Left lobe of liver (tissue), 2 donors: ENCODE results near the gene PIGC. TPM values are rescaled to one million over a fixed set of nuclear protein-coding genes. Genes with fewer than 3 reads are reported as not detected.

Experiments
- ATAC-seq: fragments of 200-7000 bp; cut with Tn5 transposase; one replicate; pipeline ENCODE4 v1.9.1; 2020; ENCODE audit warnings: mild to moderate bottlenecking, moderate library complexity
- DNase-seq: peaks from one replicate; pipeline ENCODE4 v3.0.0-alpha.2; 2020; ENCODE audit warnings: low spot score
- total RNA-seq: library from RNA; stranded (reverse); gene quantifications from one replicate; pipeline ENCODE4 v1.2.1, GENCODE V29; 2021
- donor health status: DM: no; HTN: no; CAD: no; lungs with moderate emphysema.
- donor health status: DM: no; HTN: yes; CAD: no.

PIGC gene
- total RNA-seq, 1 donor from 2014 or later = 7.6 TPM

DNA sequence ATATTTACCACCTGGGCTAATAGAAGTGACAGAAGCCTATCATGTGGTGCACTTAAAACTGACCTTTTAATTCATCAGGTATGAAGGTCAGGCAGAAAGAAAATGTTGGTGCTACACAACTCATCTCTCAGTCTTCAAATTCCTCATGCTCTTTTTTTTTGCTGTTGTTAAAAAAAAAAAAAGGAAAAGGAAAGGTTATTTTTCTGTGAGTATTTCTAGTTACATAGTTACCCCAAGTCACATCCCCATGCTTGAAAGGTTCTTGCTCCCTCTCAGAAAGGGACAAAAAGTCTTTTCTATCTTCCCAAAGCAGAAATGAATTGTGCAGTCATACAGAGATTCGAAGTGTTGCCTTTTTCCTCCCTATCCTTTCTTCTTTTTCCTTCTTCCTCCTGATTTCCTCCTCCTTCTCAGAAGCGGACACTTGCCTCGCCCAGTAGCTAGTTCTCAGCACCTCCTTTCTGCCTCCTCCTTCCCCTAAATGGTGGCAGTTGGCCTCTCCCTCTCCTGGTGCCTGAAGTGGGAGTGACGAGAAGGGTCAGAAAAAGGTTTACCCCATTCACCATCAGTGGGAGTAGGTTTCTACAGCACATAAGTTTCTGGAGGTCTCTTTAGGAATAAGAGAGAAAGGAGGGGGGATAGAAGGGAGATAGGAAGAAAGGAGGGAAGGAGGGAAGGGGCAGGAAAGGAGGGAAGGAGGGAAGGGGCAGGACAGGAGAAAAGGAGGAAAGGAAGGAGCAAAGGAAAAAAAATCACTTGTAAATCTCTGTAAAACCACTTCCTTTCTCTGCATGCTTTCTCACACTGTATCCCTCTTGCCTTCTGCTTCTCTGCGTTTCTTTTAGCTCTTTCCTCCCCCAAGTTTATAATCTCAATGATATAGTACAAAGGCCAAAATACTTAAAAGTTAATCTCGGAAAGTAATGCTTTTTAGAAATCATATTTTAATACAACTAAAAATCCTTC lies 43.8 kb downstream of the PIGC start:
- ATAC-seq = no peak
- no peak for DNase-seq

DNA sequence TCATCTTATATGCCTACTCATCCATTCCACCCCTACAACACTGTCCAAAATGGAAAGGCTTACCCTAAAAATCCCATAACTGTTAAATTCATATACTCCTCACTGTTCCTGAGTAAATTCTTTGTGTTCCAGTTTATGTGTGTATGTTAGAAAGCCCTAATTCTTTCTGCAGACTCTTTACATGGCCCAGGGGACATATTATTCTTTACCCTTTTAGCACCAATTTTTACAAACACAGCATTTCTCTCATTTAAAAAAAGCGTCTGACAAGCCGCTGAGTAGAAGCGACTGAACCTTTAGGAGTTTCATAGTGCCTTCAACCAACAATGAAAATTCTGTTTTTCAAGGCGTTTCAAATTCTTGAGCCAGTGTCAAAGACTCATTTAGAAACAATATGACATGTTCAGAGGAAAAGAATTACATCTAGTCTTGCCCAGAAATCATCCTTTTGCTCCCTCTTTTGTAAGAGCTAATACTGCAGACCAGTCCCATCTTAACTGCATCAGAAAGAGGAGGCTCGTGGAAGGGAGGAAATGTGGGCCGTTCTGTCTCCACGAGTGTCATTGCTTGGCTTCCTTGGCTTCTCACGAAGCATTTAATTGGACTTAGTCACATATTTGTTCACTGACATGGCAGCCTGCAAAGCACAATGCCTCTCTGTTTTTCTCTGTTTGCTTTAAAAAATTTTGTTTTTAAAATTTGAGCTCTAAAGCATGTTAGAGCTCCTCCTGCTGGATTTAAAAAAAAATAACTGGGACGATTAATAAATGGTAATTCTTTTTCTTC lies 44.7 kb downstream of the PIGC start:
- ATAC-seq (peak; percentile 65), DNase-seq (no peak)

DNA sequence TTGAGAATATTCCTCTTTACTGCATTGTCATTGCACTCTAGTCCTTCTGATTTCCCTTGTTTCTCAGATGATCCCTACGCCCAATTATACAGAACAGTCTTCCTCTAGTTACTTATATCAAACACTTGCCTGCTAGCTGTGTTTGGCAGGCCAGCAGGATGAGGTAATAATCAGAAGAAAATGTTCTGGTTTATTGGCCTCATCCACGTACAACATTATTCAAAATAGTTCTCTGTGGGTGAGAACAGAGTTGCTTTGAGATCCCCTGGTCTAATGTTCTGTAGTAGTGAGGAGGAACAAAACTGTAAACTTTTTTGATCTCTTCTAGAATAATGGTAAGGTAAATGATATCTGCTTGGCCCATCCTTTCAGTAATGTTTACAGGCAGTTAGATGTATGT lies 45.7 kb downstream of the PIGC start:
- DNase-seq = no peak
- no peak for ATAC-seq

DNA sequence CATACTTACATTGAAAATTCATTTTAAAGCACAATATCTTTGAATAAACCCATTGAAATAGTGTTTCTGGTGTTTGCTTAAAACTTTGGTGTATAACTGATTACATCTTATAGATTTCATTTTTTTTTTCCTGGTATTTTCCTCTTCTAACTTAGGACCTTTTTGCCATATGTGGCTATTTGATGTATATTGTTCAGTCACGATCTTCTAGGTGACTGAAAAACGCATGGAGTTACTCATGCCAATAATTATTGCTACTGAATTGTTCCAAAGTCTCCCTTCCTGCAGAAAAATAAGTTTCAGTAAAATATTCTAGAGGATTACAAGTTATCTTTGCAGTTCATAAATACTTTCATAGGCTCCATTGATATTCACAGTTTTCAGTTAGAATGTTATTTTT lies 46.2 kb downstream of the PIGC start:
- DNase-seq (no peak), ATAC-seq (no peak)

DNA sequence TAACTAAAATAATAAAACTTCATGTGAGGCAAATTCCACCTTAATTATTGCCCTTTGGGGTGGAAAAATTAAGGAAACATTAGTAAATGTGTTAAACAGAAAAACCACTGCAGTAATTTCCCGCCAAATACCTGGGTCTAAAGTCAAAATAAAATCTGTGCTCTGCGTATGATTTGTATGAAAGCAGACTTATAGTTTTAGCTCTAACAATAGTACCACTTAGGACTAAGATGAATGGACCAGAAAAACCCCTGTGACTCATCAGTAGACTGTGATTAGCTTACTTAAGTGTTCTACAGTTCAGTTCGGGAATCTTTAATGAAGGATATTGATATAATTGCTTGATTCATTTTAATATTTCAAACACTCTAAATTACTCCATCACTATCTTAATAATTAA lies 46.6 kb downstream of the PIGC start:
- no peak for ATAC-seq
- no peak for DNase-seq

DNA sequence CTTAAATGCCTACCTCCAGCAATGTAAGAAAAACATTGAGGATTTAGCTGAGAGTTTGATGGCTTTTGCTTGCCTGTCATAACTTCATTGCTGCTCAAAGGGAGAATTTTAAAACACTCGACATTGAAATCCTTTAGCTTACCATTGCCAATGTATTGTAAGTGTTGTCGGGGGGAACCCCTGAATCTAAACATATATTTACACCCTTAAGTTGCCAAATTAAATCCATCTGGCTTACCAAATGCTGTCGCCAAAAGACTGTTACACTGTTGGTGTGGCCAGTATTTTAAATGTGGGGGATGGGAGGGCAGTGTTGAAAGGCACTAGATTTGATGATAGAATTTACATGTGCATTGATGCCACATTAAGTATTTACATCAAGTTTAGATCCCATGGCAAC lies 48.3 kb downstream of the PIGC start:
- no peak for DNase-seq
- ATAC-seq = no peak

DNA sequence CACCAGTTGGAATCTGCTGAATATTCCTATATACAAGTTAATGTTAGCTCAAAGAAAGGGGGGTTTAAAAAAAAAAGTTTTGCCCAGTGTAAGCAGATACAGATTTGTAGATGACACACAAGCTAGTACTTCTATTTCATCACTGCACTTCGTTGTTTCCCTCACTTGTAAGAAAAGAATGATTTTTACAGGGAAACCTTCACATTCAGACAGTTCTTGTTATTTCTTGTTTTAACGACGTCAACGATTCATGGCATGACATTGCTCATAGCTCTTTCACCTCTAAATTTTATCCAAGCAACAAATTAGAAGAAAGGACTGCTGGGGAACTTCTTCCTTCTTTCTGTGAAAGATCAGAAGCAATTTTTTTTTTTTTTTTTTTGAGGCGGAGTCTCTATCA lies 49.1 kb downstream of the PIGC start:
- DNase-seq = no peak
- no peak for ATAC-seq

DNA sequence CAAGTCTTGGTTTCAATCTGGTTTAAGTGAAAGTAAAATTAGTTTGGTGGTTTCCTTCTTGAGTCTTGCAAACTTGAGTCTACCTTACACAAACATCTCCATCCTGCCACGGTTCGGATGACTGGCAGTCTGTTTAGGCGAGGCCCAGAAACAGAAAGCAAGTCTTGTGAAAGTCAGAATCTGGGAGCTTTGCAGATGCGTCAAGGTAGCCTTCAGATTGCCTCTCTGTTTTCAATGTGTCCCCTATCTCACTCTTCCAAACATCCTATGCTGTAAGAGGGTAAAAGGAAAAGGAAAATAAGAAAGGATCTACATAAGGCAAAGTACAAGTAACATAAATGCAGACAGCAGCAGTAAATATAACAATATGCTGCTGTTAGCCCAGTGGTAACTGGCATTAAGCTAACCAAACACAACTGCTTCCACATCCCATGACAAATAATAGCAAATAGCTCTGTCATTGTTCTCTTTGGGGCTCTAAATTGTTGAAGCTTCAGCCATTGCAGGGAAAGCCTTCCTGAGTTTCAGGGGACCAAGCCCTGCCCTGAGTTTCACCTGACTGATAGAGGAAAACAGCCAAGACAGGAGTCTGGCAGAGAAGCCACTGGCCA lies 49.6 kb downstream of the PIGC start:
- ATAC-seq (no peak), DNase-seq (no peak)

DNA sequence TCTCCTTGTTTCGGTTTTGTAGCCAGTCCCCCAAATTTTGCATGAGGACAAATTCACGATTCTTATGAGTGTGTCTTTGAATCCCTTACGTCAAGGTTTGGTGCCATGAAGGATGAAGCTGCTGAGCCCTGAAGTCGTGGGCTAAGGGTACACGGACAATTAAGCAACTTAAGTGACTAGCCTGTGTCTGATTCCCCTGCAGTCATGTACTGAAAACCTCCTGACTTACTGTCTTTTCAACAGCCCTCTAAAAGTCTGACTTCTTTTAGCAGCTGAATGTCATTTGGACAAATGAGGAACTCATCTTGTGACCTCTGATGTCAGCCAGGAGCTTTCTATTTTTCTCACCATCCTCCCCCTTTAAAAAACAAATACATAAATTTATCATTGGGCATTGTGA lies 50.5 kb downstream of the PIGC start:
- ATAC-seq = no peak
- no peak for DNase-seq

DNA sequence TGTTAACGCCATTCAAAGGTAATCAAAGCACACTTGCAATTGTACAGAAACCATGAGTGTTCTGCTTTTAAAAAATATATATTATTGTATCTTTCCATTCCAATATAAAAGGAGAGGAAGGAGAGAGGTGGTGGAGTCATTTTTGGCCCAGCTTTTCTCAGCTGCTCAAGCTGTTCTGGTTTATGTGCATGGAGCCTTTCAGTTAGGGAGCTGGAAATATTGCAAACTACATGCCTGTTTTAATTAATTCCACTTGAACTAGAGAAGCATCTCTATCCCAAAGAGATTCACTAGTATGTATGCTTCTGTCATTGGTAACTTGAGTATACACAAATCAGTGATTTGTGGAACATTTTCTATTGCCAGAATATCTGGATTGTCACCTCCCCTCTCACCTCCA lies 51.9 kb downstream of the PIGC start:
- no peak for ATAC-seq
- no peak for DNase-seq

Other genes with a start within 250 kb of the PIGC start
- gene C1orf105, start 23.4 kb downstream of the PIGC start, total RNA-seq = not detected
- 6.1 TPM for gene SUCO, start 89.1 kb upstream of the PIGC start, total RNA-seq
- gene FASLG, start 215.0 kb upstream of the PIGC start, total RNA-seq = not detected